Hepatocyte (in vitro differentiated cells): ENCODE data around the gene SYT1. TPM values are rescaled to one million over a fixed set of nuclear protein-coding genes. Genes with fewer than 3 reads are reported as not detected.

Experiments
- DNase-seq: peaks from one replicate; pipeline ENCODE4 v3.0.0-alpha.2; 2016; ENCODE audit warnings: low spot score
- H2AFZ ChIP-seq: fragments of 200-600 bp; sonication (generic); 2 replicates; pipeline ENCODE4 v1.6.0; 2016; ENCODE audit warnings: antibody characterized with exemption, mild to moderate bottlenecking
- H3K27ac ChIP-seq: fragments of 200-600 bp; sonication (generic); 2 replicates; pipeline ENCODE4 v1.5.1; 2016; ENCODE audit warnings: mild to moderate bottlenecking
- H3K27me3 ChIP-seq: fragments of 200-600 bp; sonication (generic); 2 replicates; pipeline ENCODE4 v1.6.1; 2016
- H3K36me3 ChIP-seq: fragments of 200-600 bp; sonication (generic); replicated peaks from 2 replicates; pipeline ENCODE4 v1.5.1; 2016; ENCODE audit warnings: low read depth; ENCODE audit not compliant: insufficient read depth
- H3K4me1 ChIP-seq: fragments of 200-600 bp; sonication (generic); 2 replicates; pipeline ENCODE4 v1.5.1; 2016; ENCODE audit warnings: mild to moderate bottlenecking, moderate library complexity; ENCODE audit not compliant: insufficient read depth
- H3K4me2 ChIP-seq: fragments of 200-600 bp; sonication (generic); 2 replicates; pipeline ENCODE4 v1.6.0; 2016
- H3K4me3 ChIP-seq: fragments of 200-600 bp; sonication (generic); 2 replicates; pipeline ENCODE4 v1.5.1; 2016; ENCODE audit warnings: mild to moderate bottlenecking
- H3K79me2 ChIP-seq: fragments of 200-600 bp; sonication (generic); 2 replicates; pipeline ENCODE4 v1.6.0; 2017; ENCODE audit warnings: mild to moderate bottlenecking
- H3K9me2 ChIP-seq: fragments of 200-600 bp; sonication (generic); replicated peaks from 2 replicates; pipeline ENCODE4 v1.6.0; 2017; ENCODE audit warnings: mild to moderate bottlenecking; ENCODE audit not compliant: insufficient read depth
- H3K9me3 ChIP-seq: fragments of 200-600 bp; sonication (generic); 2 replicates; pipeline ENCODE4 v1.5.1; 2016; ENCODE audit warnings: low read depth, mild to moderate bottlenecking
- H4K20me1 ChIP-seq: fragments of 200-600 bp; sonication (generic); 2 replicates; pipeline ENCODE4 v1.6.0; 2016; ENCODE audit warnings: mild to moderate bottlenecking; ENCODE audit not compliant: insufficient read depth, poor library complexity, severe bottlenecking
- EZH2 ChIP-seq: fragments of 200-600 bp; sonication (generic); IDR thresholded peaks from 2 replicates; pipeline ENCODE4 v1.6.1; 2016; ENCODE audit warnings: antibody characterized with exemption, mild to moderate bottlenecking, borderline replicate concordance
- EZH2phosphoT487 ChIP-seq: fragments of 200-600 bp; sonication (generic); IDR thresholded peaks from one replicate; pipeline ENCODE4 v1.6.1; 2018; ENCODE audit warnings: antibody characterized with exemption, mild to moderate bottlenecking, low read depth, moderate library complexity; ENCODE audit not compliant: unreplicated experiment, severe bottlenecking
- WGBS: methylation state at CpG from one replicate; pipeline ENCODE4 v1.1.6; 2016; ENCODE audit warnings: low lambda C conversion rate; ENCODE audit errors: missing lambda C conversion rate; 5-methylcytosine and 5-hydroxymethylcytosine counted together
- polyA plus RNA-seq: library from polyadenylated mRNA; unstranded; fragments of >200 nt; fragmentation: Nextera tagmentation; extraction: Ambion mirVana; gene quantifications from 2 replicates; pipeline ENCODE4 v1.2.1, GENCODE V29; 2016
- total RNA-seq: library from RNA; depleted of rRNA; stranded (reverse); fragments of >200 nt; gene quantifications from 2 replicates; pipeline ENCODE4 v1.2.3, GENCODE V29; 2014
- TF ChIP-seq, protein P1 (sequence below): fragments of 200-600 bp; sonication (generic); IDR thresholded peaks from 2 replicates; pipeline ENCODE4 v1.5.1; 2016; ENCODE audit warnings: antibody characterized with exemption, mild to moderate bottlenecking; ENCODE audit not compliant: poor library complexity

SYT1 gene
- total and polyA plus RNA-seq, 2 experiments from 2014 or later: 1.3 to 2.5 TPM

DNA sequence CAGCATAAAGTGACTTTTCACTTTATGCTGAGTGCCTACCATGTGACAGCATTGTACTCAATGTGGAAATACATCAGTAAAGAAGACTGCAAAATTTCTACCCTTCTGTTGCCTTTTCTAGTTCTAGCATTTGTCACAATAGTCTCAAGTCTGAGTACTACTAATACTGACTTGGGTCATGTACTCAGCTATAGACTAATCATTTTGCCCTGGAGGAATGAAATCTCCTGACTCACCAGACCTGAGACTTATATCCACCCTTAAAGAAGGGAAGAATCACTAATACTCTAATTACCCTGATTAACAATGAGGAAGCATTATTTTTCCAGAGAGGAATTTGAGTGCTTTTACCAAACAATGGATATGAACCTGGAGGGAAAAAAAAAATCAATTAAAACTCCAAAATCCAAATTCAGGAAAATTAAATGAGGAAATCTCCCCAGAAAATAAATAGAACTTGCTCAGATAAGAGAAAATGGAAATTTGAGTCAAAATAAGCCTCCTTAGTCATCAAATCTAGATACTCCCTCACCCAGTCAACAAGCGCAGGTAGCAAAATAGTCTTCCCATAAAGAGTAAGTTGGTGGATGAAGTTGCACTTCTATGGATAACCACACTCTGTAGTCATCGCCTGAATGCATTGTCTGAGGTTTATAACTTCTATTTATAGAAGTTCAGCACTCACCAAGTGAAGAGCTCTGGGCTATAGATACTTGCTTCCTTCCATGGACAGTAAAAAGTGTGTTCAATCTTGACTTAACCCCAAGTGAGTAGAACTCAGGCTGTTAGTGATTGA, 386.6 kb downstream of the SYT1 start:
- no peak overlapping the region for H3K27ac ChIP-seq
- no peaks in the 10 kb centered on the region for H3K4me1 ChIP-seq
- no peaks in the 10 kb centered on the region for H3K9me3 ChIP-seq
- H3K4me2 ChIP-seq: no peak overlapping the region
- H3K27me3 ChIP-seq: no peaks in the 10 kb centered on the region
- H3K79me2 ChIP-seq: no peaks in the 10 kb centered on the region
- H2AFZ ChIP-seq: no peak overlapping the region
- TF ChIP-seq EZH2 (no peak), EZH2phosphoT487 (no peak)
- TF ChIP-seq, protein P1, sequence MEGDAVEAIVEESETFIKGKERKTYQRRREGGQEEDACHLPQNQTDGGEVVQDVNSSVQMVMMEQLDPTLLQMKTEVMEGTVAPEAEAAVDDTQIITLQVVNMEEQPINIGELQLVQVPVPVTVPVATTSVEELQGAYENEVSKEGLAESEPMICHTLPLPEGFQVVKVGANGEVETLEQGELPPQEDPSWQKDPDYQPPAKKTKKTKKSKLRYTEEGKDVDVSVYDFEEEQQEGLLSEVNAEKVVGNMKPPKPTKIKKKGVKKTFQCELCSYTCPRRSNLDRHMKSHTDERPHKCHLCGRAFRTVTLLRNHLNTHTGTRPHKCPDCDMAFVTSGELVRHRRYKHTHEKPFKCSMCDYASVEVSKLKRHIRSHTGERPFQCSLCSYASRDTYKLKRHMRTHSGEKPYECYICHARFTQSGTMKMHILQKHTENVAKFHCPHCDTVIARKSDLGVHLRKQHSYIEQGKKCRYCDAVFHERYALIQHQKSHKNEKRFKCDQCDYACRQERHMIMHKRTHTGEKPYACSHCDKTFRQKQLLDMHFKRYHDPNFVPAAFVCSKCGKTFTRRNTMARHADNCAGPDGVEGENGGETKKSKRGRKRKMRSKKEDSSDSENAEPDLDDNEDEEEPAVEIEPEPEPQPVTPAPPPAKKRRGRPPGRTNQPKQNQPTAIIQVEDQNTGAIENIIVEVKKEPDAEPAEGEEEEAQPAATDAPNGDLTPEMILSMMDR: no peak
- no peak for DNase-seq
- H3K4me3 ChIP-seq: no peak overlapping the region
- H4K20me1 ChIP-seq: no peaks in the 10 kb centered on the region
- no peaks in the 10 kb centered on the region for H3K9me2 ChIP-seq
- WGBS: 91% methylated on average over 2 of the region's 2 CpGs
- H3K36me3 ChIP-seq: no peaks in the 10 kb centered on the region

- H3K36me3 ChIP-seq: no peaks in the 10 kb centered on the region
- TF ChIP-seq EZH2 (no peak), EZH2phosphoT487 (no peak)
- TF ChIP-seq, protein P1: no peak
- 91% methylated on average over 4 of the region's 4 CpGs for WGBS
- H4K20me1 ChIP-seq: no peaks in the 10 kb centered on the region
- H3K4me3 ChIP-seq: no peak overlapping the region
- H3K9me2 ChIP-seq: no peaks in the 10 kb centered on the region
- H3K9me3 ChIP-seq: no peaks in the 10 kb centered on the region
- H3K4me1 ChIP-seq: no peaks in the 10 kb centered on the region
- no peaks in the 10 kb centered on the region for H3K79me2 ChIP-seq
- no peak overlapping the region for H3K27ac ChIP-seq
- H3K27me3 ChIP-seq: no peaks in the 10 kb centered on the region
- H2AFZ ChIP-seq: no peak overlapping the region
- H3K4me2 ChIP-seq: no peak overlapping the region
- DNase-seq: no peak
These were observed 387.9 kb downstream of the SYT1 start for GRCh38 chr12:79252358-79253075.

DNA sequence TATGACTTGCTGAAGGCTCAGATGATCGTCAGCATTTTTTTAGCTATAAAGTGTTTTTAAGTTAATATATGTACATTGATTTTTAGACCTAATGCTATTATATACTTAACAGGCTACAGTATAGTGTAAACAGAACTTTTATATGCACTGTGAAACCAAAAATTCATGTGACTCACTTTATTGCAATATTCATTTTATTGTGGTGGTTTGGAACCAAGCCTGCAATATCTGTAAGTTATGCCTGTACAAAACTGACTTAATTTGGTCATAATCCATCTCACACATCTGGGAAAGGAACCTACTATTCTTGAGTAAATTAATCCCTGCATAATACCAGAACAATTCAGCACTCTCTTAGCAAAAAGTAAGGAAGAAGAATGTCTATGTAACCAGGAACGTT, 390.7 kb downstream of the SYT1 start:
- Histone ChIP-seq H2AFZ (no peak overlapping the region), H3K9me3 (no peaks in the 10 kb centered on the region), H3K4me3 (no peak overlapping the region), H3K9me2 (no peaks in the 10 kb centered on the region), H3K27ac (no peak overlapping the region), H4K20me1 (no peaks in the 10 kb centered on the region), H3K27me3 (no peaks in the 10 kb centered on the region), H3K4me2 (no peak overlapping the region), H3K79me2 (no peaks in the 10 kb centered on the region), H3K4me1 (no peaks in the 10 kb centered on the region), H3K36me3 (no peaks in the 10 kb centered on the region)
- TF ChIP-seq EZH2phosphoT487: no peak
- TF ChIP-seq, protein P1: no peak
- TF ChIP-seq EZH2: no peak
- no peak for DNase-seq
- WGBS: 74% methylated on average over 2 of the region's 2 CpGs
